GM19043 (cell line): Measurements from ENCODE around the gene CITED2.

ENCODE experiments used
- ATAC-seq: cut with Tn5 transposase; IDR thresholded peaks from one replicate; pipeline ENCODE4 v1.9.1; 2021; ENCODE audit warnings: low read depth; ENCODE audit not compliant: unreplicated experiment

The CITED2 gene

DNA sequence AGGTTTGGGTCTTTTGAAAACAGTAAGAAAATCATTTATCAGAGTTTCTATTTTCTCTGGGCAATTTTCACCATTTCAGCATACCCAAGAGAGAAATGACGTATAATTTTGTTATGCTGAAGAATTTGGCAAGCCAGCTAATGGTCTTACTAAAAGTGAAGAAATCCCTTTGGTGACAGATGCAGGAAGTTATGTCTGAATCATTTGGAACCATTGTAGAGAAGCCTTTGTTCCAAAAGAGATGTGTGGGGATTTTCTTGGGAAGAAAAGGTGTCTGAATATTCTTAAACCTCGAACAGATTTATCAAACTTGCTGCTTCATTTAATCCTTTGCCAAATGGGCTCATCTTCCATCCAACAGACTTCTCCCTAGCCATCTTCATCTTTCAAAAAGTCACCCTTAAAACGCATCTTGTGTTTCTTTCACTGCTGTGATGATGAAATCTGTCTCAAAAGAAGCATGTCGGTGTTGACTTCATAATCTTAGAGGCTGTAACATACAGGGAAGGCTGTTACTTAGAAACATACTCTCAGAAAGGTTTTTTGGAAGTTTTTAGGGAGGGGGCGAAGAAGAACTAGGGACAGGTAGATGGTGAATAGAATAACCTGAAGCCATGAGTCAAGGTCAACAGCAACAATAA is 39.5 kb downstream of the CITED2 start:
- ATAC-seq = no peak

DNA sequence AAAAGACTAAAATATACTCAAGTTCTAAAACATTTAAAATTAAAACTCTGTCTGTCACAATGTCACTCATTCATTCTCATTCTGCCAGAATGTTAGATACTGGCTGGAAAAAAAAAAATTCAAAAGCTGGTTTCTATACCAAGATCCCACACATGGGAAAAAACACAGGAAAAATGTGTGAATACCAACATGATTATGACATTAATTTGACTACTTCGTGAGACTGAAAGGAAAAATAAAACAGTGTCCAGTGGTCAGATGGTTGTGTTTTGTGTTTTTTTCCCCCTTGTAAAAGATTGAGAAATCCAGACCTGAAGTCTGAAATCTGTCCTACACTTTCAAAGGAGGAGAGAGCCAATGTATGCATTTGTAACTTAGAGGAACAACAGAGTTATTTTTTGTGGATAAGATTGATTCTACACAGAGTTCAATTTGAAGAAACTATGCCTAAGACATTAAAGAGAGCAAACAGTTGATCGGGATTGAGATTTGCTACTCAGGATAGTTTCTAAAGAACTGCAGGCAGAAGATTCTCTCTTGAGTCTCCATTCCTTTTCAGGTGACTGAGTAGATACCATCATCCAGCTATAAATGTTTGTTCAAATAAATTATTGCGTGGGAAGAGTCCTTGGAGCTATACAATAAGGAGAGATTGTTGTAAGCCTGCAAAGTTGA is 43.5 kb downstream of the CITED2 start:
- no peak for ATAC-seq

DNA sequence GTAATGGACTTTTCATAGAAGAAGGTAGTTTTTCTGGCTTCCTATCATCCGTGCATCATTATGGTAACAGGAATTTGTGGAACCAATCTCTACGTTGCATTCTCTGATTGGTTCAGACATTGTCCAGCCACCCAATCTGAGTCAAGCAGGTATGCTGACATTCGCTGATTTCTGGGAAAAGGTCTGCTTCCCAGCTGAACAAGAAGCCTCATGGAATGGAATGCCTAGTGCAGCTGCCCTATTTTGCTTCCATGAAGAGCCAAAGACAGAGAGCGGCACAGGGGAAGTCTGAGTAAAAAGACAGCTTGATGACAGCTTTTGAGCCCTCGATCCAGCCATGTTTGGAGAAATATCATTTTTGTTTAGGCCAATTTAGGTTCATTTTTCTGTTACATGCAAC is 44.1 kb downstream of the CITED2 start:
- no peak for ATAC-seq

DNA sequence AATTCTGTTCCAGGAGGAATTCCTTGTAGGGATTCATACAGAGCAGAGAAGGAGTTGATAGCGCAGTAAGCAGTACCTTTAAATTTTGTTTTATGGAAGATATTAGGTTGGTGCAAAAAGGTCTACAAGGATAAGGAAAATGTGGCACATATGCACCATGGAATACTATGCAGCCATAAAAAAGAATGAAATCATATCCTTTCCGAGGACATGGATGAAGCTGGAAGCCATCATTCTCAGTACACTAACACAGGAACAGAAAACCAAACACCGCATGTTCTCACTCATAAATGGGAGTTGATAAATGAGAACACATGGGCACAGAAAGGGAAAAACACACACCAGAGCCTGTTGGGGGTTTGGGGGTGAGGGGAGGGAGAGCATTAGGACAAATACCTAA is 45.2 kb downstream of the CITED2 start:
- no peak for ATAC-seq

DNA sequence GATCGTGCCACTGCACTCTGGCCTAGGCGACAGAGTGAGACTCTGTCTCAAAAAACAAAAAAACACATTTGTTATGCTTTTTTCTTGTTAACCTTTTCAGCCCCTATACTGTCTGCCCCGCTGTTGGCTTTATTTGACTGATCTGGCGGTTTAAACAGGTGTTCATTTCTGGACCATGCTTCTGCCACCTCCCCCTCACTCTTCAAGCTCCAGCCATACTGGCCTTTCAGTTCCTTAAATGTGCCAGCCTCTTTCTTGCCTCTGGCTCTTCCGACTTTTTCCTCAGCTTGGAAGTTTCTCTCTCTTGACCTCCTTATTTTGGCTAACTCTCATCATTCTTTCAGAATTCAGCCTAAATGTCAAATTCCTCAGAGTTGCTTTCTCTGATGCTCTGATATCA is 47.4 kb downstream of the CITED2 start:
- ATAC-seq = no peak

DNA sequence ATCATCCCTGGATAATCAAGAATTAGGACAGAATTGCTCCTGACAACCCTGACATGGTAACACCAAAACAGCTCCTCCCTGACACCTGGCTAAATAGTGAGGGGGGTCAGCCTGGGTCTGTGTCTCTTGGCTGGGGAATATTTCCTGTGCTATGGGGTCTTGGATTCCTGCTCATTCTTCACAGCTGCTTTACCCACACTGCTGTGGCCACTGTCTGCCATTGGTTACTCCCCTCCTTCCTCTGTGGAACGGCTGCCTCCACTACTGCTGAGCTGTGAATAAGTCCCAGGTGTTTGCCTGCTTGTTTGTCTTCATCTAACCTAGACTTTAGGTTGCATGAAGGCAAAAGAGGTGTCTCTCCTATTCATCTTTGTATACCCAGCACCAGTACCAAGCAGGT is 48.8 kb downstream of the CITED2 start:
- ATAC-seq = no peak

DNA sequence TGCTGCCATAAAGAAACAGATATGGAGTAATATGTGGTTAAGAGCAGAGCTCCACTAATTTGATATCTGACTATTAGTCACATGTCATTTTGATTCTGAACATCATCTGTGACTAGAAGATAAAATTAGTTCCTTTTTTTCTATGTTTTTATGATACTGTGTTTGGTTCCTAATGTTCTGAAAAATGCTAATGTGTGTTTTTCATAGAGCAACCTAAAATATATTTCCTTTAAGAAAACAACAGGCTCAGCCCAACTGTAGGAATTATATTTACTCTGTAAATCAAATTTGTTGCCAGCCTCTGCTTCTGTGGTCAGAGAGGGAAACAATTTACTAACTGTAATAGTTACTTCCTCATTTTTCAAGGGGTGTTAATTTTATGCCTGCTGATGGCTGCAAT is 49.3 kb downstream of the CITED2 start:
- peak; percentile 40 for ATAC-seq

DNA sequence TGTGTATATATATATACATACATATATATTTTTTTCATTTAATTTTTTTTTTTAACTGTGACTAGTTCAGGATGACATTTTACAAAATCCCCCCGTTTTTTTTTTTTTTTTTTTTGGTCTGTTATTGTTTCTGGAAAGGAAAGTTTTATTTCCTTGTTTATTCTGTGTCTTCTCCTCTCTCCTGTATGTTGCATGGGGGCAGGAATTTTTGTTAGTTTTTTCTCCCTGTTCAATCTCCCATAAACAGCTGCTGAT is 50.2 kb downstream of the CITED2 start:
- ATAC-seq = no peak

DNA sequence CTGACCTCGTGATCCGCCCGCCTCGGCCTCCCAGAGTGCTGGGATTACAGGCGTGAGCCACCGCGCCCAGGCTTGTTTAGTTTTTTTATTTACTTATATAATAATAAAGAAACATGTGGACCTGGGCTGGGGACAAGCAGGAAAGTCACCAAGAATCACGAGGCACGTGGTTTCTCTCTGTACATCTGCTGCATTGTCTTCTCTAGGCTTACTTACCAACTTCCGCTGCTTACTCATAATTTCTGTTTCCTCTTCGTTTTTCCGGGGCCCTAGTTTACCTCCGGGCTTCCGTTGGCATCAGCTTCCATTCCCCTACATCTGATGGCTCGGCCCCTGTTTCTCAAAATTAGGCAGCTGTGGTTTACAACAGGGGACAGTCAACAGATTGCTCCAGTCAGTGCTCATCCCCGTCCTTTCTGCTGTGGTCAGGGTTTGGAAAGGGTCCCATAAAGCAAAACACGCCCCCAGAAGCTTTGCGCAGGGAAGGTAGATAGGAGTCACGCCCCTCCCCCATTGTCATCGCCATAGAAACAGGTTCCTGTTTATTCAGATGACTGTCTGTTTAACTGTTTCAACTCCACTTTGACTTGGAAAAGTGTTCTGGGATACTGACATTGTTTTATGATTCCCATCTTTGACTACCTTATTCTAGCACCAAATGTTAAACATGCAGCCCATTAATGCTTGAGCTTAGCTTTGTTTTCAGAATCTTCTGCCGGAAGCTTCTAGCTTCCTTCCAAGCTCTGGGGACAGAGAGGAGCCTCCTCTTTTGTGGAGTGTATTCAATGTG is 50.7 kb downstream of the CITED2 start:
- ATAC-seq = peak; percentile 35
